ENCODE results near the gene SORCS2.

GRCh38 chr4:7726665-7727413 lies 534.5 kb downstream of the SORCS2 start:
- TF ChIP-seq, protein P1, sequence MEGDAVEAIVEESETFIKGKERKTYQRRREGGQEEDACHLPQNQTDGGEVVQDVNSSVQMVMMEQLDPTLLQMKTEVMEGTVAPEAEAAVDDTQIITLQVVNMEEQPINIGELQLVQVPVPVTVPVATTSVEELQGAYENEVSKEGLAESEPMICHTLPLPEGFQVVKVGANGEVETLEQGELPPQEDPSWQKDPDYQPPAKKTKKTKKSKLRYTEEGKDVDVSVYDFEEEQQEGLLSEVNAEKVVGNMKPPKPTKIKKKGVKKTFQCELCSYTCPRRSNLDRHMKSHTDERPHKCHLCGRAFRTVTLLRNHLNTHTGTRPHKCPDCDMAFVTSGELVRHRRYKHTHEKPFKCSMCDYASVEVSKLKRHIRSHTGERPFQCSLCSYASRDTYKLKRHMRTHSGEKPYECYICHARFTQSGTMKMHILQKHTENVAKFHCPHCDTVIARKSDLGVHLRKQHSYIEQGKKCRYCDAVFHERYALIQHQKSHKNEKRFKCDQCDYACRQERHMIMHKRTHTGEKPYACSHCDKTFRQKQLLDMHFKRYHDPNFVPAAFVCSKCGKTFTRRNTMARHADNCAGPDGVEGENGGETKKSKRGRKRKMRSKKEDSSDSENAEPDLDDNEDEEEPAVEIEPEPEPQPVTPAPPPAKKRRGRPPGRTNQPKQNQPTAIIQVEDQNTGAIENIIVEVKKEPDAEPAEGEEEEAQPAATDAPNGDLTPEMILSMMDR (IDR thresholded peaks at IDR 0.05) = no peak
- no peak for TF ChIP-seq POLR2A (IDR thresholded peaks at IDR 0.05)

Data from right lobe of liver (tissue), 4 donors.